Effector memory CD8-positive, alpha-beta T cell (primary cell): ENCODE data around the gene SNX11.

Experiments used
- ATAC-seq: fragments of 150-1000 bp; cut with Tn5 transposase; replicated peaks from 2 replicates; pipeline ENCODE4 v1.10.0; 2021; ENCODE audit warnings: mild to moderate bottlenecking, moderate library complexity
- DNase-seq, 3 experiments: peaks; one replicate each; pipeline ENCODE4 v3.0.0; 2021
- H3K27ac Mint-ChIP-seq, 2 donors: one replicate each; pipeline ENCODE4 v1.8.0; 2022; ENCODE audit warnings: mild to moderate bottlenecking in 2 of 2, mixed read lengths in 2 of 2, moderate library complexity in 2 of 2
- H3K27me3 Mint-ChIP-seq, 2 donors: one replicate each; pipeline ENCODE4 v1.8.0; 2022; ENCODE audit warnings: mixed read lengths in 2 of 2
- H3K36me3 Mint-ChIP-seq: one replicate; pipeline ENCODE4 v1.8.0; 2022; ENCODE audit warnings: mild to moderate bottlenecking, moderate library complexity, mixed read lengths; ENCODE audit not compliant: insufficient read depth
- H3K4me1 Mint-ChIP-seq, 2 donors: one replicate each; pipeline ENCODE4 v1.8.0; 2022; ENCODE audit warnings: low read depth in 2 of 2, mixed read lengths in 2 of 2
- H3K4me3 Mint-ChIP-seq, 2 donors: one replicate each; pipeline ENCODE4 v1.8.0; 2022; ENCODE audit warnings: mild to moderate bottlenecking in 2 of 2, mixed read lengths in 2 of 2, moderate library complexity in 2 of 2
- H3K9me3 Mint-ChIP-seq, 2 donors: one replicate each; pipeline ENCODE4 v1.8.0; 2022; ENCODE audit warnings: mixed read lengths in 2 of 2

Gene SNX11

DNA sequence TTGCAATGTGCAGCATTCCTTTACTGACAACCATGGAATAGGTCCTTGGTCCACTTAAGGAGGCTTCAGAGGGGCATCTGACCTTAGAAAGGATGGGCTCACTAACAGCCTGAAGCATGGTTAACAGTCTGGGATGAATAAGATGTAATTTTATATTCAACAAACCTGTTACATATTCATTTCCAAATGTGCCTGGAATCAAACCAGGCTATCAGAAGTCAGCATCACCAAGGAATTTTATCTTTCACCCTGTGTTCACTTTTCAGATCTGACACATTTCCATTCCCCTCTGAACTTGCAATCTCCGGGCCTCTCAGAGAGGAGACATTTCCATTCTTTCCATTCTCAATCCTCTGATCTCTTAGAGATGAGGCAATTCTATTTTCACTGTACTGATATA lies 62.4 kb downstream of the SNX11 start:
- peaks cover 55% of the 10 kb centered on the region for H3K36me3 Mint-ChIP-seq
- ATAC-seq = no peak
- peaks cover 13 to 22% of the 10 kb centered on the region in 2 donors for H3K4me1 Mint-ChIP-seq
- no peaks in the 10 kb centered on the region for H3K9me3 Mint-ChIP-seq
- peak overlapping the region in 1 of 2 donors; percentile 72 for H3K27ac Mint-ChIP-seq
- H3K4me3 Mint-ChIP-seq = no peak overlapping the region
- no peak for DNase-seq
- no peaks in the 10 kb centered on the region for H3K27me3 Mint-ChIP-seq
